Fibroblast of pulmonary artery (primary cell): ENCODE results near the gene ZNF888.

Experiments used
- DNase-seq: peaks from one replicate; pipeline ENCODE4 v3.0.0-alpha.2; 2010; ENCODE audit warnings: low read depth
- H3K4me3 ChIP-seq: replicated peaks from 2 replicates; pipeline ENCODE4 v1.5.1; 2011; ENCODE audit warnings: low read depth, mild to moderate bottlenecking, control low read depth, low read length, moderate library complexity
- CTCF ChIP-seq: IDR thresholded peaks from 2 replicates; pipeline ENCODE4 v1.5.1; 2011; ENCODE audit warnings: mild to moderate bottlenecking, control low read depth, low read length, inconsistent platforms; ENCODE audit errors: missing control alignments

ZNF888 gene

GRCh38 chr19:52922841-52923777 is at the start of gene ZNF888:
TSS of gene ZNF888 (minus strand) at chr19:52923428. CDS start at chr19:52917873, 5,555 bp downstream.
- TF ChIP-seq CTCF, result no peak
- peak within 1 kb of the TSS; percentile 73 for H3K4me3 ChIP-seq
- DNase-seq, result peak; percentile 82

- H3K4me3 ChIP-seq, result no peak overlapping the region
- DNase-seq, result no peak
- no peak for TF ChIP-seq CTCF
Observed at GRCh38 chr19:52967772-52968171, 44.5 kb upstream of the ZNF888 start.

GRCh38 chr19:52963247-52963618 is 40.0 kb upstream of the ZNF888 start:
- peak overlapping the region; percentile 86 for H3K4me3 ChIP-seq
- TF ChIP-seq CTCF, result no peak
- no peak for DNase-seq

- H3K4me3 ChIP-seq, result peak within 1 kb of the TSS; percentile 86
- TF ChIP-seq CTCF, result no peak
- peak; percentile 94 for DNase-seq
Observed at GRCh38 chr19:52962394-52963246, 39.4 kb upstream of the ZNF888 start, which contains the start of gene ZNF816. TSS of gene ZNF816 (minus strand) at chr19:52962881. CDS start at chr19:52956089, 6,792 bp downstream.

- peak overlapping the region; percentile 86 for H3K4me3 ChIP-seq
- DNase-seq, result no peak
- TF ChIP-seq CTCF, result no peak
Observed at GRCh38 chr19:52961981-52962380, 38.8 kb upstream of the ZNF888 start.

GRCh38 chr19:52959613-52960295 is 36.5 kb upstream of the ZNF888 start:
- no peak overlapping the region for H3K4me3 ChIP-seq
- no peak for DNase-seq
- no peak for TF ChIP-seq CTCF
